PFSK-1 (cell line): ENCODE measurements around the gene MID2.

Experiments used
- FOXP2 ChIP-seq: optimal IDR thresholded peaks from 2 replicates; pipeline ENCODE3; 2011; ENCODE audit warnings: borderline replicate concordance, control low read depth, inconsistent platforms; ENCODE audit not compliant: insufficient read depth; ENCODE audit errors: extremely low read length, extremely low read depth
- POLR2AphosphoS5 ChIP-seq: IDR thresholded peaks from 2 replicates; pipeline ENCODE4 v1.6.1; 2012; ENCODE audit warnings: low read depth, mild to moderate bottlenecking, control low read depth, low read length, moderate library complexity
- SIN3A ChIP-seq: IDR thresholded peaks from 2 replicates; pipeline ENCODE4 v1.6.1; 2012; ENCODE audit warnings: mild to moderate bottlenecking, low read length, moderate library complexity, borderline replicate concordance; ENCODE audit not compliant: insufficient read depth
- TAF1 ChIP-seq: IDR thresholded peaks from 2 replicates; pipeline ENCODE4 v1.6.1; 2012; ENCODE audit warnings: low read length, control low read depth, borderline replicate concordance; ENCODE audit not compliant: insufficient read depth
- TF ChIP-seq, protein P1 (sequence below), 2 experiments: IDR thresholded peaks; 2 replicates each; pipeline versions ENCODE4 v1.6.1 to v1.8.0; 2011 to 2012; ENCODE audit warnings: low read depth in 2 of 2, low read length in 2 of 2, control low read depth in 1 of 2, inconsistent platforms in 1 of 2, mild to moderate bottlenecking in 1 of 2, moderate library complexity in 1 of 2; ENCODE audit not compliant: insufficient read depth in 1 of 2

Gene MID2

DNA sequence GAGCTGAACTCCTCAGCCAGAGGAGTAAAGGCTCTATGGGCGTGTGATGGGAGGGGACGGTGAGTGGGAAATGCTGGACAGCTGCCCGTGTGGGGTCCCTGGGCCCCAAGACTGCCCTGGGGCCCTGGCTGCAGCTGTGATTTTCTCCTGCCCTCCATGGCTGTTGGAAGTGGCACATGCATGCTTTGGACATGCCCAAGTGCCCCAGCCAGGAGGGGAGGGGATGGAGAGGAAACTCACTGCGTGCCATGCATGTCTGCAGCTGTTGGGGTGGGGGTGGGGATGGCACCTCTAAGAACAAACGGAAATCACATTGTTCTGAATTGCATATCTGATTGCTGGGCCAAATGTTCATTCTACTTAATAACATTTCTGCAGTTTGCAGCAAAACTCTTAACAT lies 52.4 kb downstream of the MID2 start:
- TF ChIP-seq POLR2AphosphoS5: no peak
- no peak for TF ChIP-seq FOXP2
- no peak for TF ChIP-seq TAF1
- no peak for TF ChIP-seq SIN3A
- TF ChIP-seq, protein P1, sequence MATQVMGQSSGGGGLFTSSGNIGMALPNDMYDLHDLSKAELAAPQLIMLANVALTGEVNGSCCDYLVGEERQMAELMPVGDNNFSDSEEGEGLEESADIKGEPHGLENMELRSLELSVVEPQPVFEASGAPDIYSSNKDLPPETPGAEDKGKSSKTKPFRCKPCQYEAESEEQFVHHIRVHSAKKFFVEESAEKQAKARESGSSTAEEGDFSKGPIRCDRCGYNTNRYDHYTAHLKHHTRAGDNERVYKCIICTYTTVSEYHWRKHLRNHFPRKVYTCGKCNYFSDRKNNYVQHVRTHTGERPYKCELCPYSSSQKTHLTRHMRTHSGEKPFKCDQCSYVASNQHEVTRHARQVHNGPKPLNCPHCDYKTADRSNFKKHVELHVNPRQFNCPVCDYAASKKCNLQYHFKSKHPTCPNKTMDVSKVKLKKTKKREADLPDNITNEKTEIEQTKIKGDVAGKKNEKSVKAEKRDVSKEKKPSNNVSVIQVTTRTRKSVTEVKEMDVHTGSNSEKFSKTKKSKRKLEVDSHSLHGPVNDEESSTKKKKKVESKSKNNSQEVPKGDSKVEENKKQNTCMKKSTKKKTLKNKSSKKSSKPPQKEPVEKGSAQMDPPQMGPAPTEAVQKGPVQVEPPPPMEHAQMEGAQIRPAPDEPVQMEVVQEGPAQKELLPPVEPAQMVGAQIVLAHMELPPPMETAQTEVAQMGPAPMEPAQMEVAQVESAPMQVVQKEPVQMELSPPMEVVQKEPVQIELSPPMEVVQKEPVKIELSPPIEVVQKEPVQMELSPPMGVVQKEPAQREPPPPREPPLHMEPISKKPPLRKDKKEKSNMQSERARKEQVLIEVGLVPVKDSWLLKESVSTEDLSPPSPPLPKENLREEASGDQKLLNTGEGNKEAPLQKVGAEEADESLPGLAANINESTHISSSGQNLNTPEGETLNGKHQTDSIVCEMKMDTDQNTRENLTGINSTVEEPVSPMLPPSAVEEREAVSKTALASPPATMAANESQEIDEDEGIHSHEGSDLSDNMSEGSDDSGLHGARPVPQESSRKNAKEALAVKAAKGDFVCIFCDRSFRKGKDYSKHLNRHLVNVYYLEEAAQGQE (IDR thresholded peaks at IDR 0.05; ENCODE audit: insufficient read depth in 1 of 2, low read depth in 2 of 2, low read length in 2 of 2): no peak

DNA sequence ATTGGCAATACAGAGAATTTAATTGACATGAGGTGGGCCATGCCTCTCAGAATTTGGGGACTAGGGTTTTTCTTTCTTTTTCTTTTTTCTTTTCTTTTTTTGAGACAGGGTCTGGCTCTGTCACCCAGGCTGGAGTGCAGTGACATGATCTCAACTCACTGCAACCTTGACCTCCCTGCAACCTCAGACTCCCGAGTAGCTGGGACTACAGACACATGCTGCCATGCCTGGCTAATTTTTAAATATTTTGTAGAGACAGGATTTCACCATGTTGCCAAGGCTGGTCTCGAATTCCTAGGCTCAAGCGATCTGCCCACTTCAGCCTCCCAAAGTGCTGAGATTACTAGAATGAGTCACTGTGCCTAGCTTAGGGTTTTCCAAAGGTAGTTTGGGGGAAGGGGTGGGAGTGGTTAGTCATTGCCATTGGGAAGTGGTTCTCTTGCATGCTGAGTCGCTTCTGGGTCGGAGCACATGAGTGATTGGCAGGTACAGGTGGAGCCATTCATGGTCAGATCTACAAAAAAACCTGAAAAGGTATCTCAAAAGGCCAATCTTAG lies 54.5 kb downstream of the MID2 start:
- TF ChIP-seq SIN3A: no peak
- TF ChIP-seq TAF1: no peak
- no peak for TF ChIP-seq FOXP2
- TF ChIP-seq, protein P1 (IDR thresholded peaks at IDR 0.05; ENCODE audit: insufficient read depth in 1 of 2, low read depth in 2 of 2, low read length in 2 of 2): no peak
- no peak for TF ChIP-seq POLR2AphosphoS5

DNA sequence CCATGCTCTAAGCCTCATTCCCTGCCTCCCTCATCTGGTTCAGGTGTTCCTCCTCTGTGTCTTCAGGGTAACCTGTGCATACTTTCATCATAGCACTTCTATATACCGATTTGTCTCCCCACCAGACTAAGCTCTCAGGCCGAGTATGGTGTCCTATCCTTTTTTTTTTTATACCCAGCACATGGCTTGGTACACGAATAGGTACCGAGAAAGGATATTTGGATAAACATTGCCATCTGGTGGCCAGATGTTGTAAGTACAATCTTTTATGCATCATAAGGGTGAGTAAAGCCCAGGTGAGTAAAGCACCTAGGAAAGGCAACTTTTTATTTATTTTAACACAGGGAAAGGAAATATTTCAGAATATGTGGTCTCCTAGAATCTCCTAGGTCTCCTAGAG lies 68.4 kb downstream of the MID2 start:
- TF ChIP-seq, protein P1 (IDR thresholded peaks at IDR 0.05; ENCODE audit: insufficient read depth in 1 of 2, low read depth in 2 of 2, low read length in 2 of 2): no peak
- no peak for TF ChIP-seq POLR2AphosphoS5
- TF ChIP-seq TAF1: no peak
- TF ChIP-seq FOXP2: no peak
- no peak for TF ChIP-seq SIN3A

DNA sequence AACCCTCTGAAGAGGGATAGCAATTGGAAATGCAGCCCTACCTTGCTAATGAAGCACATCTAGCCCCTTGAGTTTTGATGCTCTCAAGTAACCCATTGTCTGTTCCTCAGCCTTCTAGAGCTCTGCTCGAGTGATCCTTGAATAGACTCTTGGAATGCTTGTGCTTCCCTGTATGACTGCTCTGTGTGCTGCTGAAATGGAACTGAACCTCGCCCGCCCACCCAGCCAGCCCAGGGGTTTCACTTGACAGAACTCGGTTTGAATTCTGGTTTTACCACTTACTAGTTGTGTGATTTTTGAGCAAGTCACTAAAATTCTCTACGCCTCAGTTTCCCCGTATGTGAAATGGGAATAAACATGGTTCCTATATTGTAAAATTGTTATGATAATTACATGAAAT lies 77.1 kb downstream of the MID2 start:
- TF ChIP-seq TAF1: no peak

DNA sequence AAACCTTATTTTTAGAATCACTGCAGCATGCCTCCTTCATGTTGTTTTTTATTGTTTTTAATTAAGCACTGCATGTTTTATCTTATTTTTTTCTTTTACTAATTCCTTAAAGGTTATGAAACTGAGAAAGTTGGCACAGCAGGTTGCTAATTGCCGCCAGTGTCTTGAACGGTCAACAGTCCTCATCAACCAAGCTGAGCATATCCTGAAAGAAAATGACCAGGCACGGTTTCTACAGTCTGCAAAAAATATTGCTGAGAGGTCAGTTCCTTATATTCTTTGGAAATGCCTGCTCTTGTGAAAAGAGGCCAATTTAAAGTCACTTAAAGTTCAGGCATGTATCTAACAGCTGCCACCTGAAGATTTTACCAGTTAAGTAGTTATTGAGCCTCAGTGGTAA lies 79.7 kb downstream of the MID2 start:
- TF ChIP-seq TAF1 (no peak), POLR2AphosphoS5 (no peak), FOXP2 (no peak), SIN3A (no peak)
- TF ChIP-seq, protein P1 (IDR thresholded peaks at IDR 0.05; ENCODE audit: insufficient read depth in 1 of 2, low read depth in 2 of 2, low read length in 2 of 2): no peak
